Neural progenitor cell (in vitro differentiated cells): Measurements from ENCODE around the gene NBAS. TPM values are rescaled to one million over a fixed set of nuclear protein-coding genes. Genes with fewer than 3 reads are reported as not detected.

Source experiments
- DNase-seq: peaks from one replicate; pipeline ENCODE4 v3.0.0-alpha.2; 2016; ENCODE audit warnings: low spot score
- H2AFZ ChIP-seq: fragments of 200-600 bp; sonication (generic); replicated peaks from 2 replicates; pipeline ENCODE4 v1.6.1; 2016; ENCODE audit warnings: antibody characterized with exemption
- H3F3A ChIP-seq: fragments of 200-600 bp; sonication (generic); 2 replicates; pipeline ENCODE4 v1.6.1; 2016; ENCODE audit warnings: antibody characterized with exemption, low read depth
- H3K27ac ChIP-seq: fragments of 200-600 bp; sonication (generic); 2 replicates; pipeline ENCODE4 v1.5.1; 2016; ENCODE audit warnings: mild to moderate bottlenecking
- H3K27me3 ChIP-seq: fragments of 200-600 bp; sonication (generic); 2 replicates; pipeline ENCODE4 v1.6.1; 2016; ENCODE audit warnings: mild to moderate bottlenecking, moderate library complexity
- H3K36me3 ChIP-seq: fragments of 200-600 bp; sonication (generic); 2 replicates; pipeline ENCODE4 v1.5.1; 2016
- H3K4me1 ChIP-seq: fragments of 200-600 bp; sonication (generic); 2 replicates; pipeline ENCODE4 v1.6.1; 2016; ENCODE audit warnings: mixed run types
- H3K4me2 ChIP-seq: fragments of 200-600 bp; sonication (generic); 2 replicates; pipeline ENCODE4 v1.6.1; 2016
- H3K4me3 ChIP-seq: fragments of 200-600 bp; sonication (generic); 2 replicates; pipeline ENCODE4 v1.5.1; 2016
- H3K79me2 ChIP-seq: fragments of 200-600 bp; sonication (generic); 2 replicates; pipeline ENCODE4 v1.6.1; 2016; ENCODE audit warnings: low read depth
- H3K9ac ChIP-seq: fragments of 200-600 bp; sonication (generic); 2 replicates; pipeline ENCODE4 v1.6.1; 2016
- H3K9me3 ChIP-seq: fragments of 200-600 bp; sonication (generic); 2 replicates; pipeline ENCODE4 v1.5.1; 2016; ENCODE audit warnings: low read depth
- H4K20me1 ChIP-seq: fragments of 200-600 bp; sonication (generic); 2 replicates; pipeline ENCODE4 v1.6.1; 2016; ENCODE audit warnings: low read depth
- H3K27ac Mint-ChIP-seq: 3 replicates; pipeline ENCODE4 v1.8.0; 2021; ENCODE audit warnings: mixed read lengths
- H3K27me3 Mint-ChIP-seq: 2 replicates; pipeline ENCODE4 v1.8.0; 2022; ENCODE audit warnings: low read depth, mild to moderate bottlenecking, inconsistent platforms, moderate library complexity, mixed read lengths; ENCODE audit not compliant: insufficient read depth
- H3K36me3 Mint-ChIP-seq: 3 replicates; pipeline ENCODE4 v1.8.0; 2021; ENCODE audit warnings: mixed read lengths
- H3K4me1 Mint-ChIP-seq: 3 replicates; pipeline ENCODE4 v1.8.0; 2021; ENCODE audit warnings: mixed read lengths
- H3K4me3 Mint-ChIP-seq: 3 replicates; pipeline ENCODE4 v1.8.0; 2021; ENCODE audit warnings: mild to moderate bottlenecking, moderate library complexity, mixed read lengths
- H3K9me3 Mint-ChIP-seq: 3 replicates; pipeline ENCODE4 v1.8.0; 2020; ENCODE audit warnings: mixed read lengths
- EZH2 ChIP-seq: fragments of 200-600 bp; sonication (generic); IDR thresholded peaks from 2 replicates; pipeline ENCODE4 v1.6.1; 2017; ENCODE audit warnings: antibody characterized with exemption, mild to moderate bottlenecking, moderate library complexity
- EZH2phosphoT487 ChIP-seq: fragments of 200-600 bp; sonication (generic); IDR thresholded peaks from 2 replicates; pipeline ENCODE4 v1.6.1; 2017; ENCODE audit warnings: antibody characterized with exemption
- total RNA-seq: library from RNA; depleted of rRNA; stranded (reverse); fragments of >200 nt; gene quantifications from 2 replicates; pipeline ENCODE4 v1.2.3, GENCODE V29; 2015; ENCODE audit warnings: low replicate concordance
- TF ChIP-seq, protein P1 (sequence below): fragments of 200-600 bp; sonication (generic); IDR thresholded peaks from 2 replicates; pipeline ENCODE4 v1.5.1; 2017; ENCODE audit warnings: antibody characterized with exemption, mild to moderate bottlenecking

The NBAS gene
- total RNA-seq, 1 donor from 2014 or later, result 58.0 TPM

DNA sequence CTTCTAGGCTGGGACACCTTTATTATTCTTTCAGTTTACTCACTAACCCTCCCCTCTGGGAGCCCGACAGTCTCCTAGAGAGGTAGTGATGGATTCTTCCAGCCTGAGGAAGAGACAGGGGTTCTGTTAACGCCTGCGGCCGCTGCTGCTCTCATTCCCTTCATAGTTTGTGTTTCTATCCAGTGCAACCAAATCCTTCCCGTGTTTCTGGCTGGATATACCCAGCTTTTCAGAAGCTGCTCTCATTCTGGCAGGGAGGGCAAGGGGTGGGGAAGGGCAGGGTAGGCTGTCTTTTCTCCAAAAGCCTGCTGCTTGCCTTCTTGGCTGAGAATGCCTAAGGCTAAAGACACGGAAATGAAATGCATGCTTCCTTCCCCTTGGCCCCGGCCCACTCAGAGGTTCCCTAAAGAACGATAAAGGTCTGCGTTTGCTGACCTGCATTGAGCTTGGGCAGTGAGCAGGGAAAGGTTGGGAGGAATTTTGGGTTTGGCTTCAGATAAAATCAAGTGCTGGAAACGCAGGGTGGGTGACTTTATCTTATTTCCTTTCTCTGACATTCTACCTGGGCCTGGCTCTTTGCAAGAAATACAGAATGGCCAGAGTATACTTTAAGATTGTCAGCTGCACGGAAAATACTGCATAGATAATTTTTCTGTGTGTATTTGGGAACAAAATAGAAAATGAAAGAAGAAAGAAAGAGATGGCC lies 390.9 kb downstream of the NBAS start:
- no peaks in the 10 kb centered on the region for H3K9me3 Mint-ChIP-seq
- H3K27me3 ChIP-seq, result no peaks in the 10 kb centered on the region
- no peaks in the 10 kb centered on the region for H3F3A ChIP-seq
- peaks cover 21% of the 10 kb centered on the region for H3K36me3 Mint-ChIP-seq
- TF ChIP-seq, protein P1, sequence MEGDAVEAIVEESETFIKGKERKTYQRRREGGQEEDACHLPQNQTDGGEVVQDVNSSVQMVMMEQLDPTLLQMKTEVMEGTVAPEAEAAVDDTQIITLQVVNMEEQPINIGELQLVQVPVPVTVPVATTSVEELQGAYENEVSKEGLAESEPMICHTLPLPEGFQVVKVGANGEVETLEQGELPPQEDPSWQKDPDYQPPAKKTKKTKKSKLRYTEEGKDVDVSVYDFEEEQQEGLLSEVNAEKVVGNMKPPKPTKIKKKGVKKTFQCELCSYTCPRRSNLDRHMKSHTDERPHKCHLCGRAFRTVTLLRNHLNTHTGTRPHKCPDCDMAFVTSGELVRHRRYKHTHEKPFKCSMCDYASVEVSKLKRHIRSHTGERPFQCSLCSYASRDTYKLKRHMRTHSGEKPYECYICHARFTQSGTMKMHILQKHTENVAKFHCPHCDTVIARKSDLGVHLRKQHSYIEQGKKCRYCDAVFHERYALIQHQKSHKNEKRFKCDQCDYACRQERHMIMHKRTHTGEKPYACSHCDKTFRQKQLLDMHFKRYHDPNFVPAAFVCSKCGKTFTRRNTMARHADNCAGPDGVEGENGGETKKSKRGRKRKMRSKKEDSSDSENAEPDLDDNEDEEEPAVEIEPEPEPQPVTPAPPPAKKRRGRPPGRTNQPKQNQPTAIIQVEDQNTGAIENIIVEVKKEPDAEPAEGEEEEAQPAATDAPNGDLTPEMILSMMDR, result no peak
- no peak for TF ChIP-seq EZH2
- TF ChIP-seq EZH2phosphoT487, result no peak
- no peak overlapping the region for H3K4me3 ChIP-seq
- H3K4me1 Mint-ChIP-seq, result peaks cover 27% of the 10 kb centered on the region
- H3K27ac ChIP-seq, result no peak overlapping the region
- no peaks in the 10 kb centered on the region for H4K20me1 ChIP-seq
- DNase-seq, result no peak
- H3K27ac Mint-ChIP-seq, result peak overlapping the region; percentile 91
- H3K27me3 Mint-ChIP-seq, result peaks cover 2% of the 10 kb centered on the region
- peaks cover 3% of the 10 kb centered on the region for H3K4me1 ChIP-seq
- H3K36me3 ChIP-seq, result no peaks in the 10 kb centered on the region
- H3K79me2 ChIP-seq, result no peaks in the 10 kb centered on the region
- H3K9ac ChIP-seq, result no peak overlapping the region
- no peak overlapping the region for H3K4me3 Mint-ChIP-seq
- H2AFZ ChIP-seq, result no peak overlapping the region
- H3K9me3 ChIP-seq, result no peaks in the 10 kb centered on the region
- no peak overlapping the region for H3K4me2 ChIP-seq

DNA sequence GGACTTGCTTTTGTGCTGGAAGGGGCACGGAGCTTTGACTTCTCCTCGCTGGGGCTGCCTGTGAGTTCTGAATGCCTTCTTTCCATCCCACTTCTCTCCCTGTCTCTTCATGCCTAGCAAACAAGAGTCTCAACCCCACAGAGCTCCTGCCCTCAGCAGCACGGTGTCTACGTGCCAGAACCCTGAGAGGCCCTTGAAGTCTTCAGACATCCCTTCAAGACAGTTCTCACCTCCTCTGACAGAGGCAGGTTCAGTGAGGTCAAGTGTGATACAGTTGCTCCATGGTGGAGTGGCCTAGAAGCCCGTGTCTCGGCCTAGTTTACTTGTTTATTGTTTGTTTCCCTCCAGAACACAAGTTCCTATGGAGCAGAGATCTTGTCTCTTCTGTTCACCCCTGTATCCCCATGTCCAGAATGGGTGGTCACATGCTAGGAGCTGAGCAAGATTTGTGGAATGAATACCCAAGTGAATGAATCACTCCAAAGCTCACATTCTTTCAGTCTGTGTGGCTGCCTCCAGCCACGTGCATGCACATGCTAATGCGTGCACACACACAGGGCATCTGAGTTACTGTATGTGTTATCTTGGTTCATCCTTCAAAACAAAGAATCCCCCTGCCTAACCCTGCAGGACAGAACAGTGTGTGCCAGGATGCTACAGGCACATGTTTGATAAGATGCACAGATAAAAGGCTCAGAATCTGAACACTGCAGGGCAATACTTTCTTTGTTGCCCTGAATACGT lies 391.6 kb downstream of the NBAS start:
- no peak overlapping the region for H3K4me2 ChIP-seq
- no peaks in the 10 kb centered on the region for H3K9me3 Mint-ChIP-seq

DNA sequence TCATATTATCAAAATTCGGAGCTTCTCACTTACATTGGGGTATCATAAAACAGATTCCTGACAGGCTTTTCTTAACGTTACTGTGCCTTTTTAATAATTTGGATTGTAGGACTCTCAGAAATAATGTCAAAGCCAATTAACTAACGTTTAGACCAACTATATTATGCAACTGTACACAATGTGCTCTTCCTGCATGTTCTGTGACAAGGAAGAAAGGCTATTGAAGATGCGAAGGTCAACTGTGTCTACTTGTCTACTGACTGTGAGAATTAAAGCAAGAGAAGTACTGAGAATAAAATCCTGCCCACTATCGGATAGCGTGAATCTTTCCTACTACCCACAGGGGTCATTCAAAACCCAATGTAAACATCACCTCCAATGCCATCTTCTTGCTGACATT lies 393.0 kb downstream of the NBAS start:
- H3F3A ChIP-seq, result no peaks in the 10 kb centered on the region
- H3K4me1 Mint-ChIP-seq, result peaks cover 30% of the 10 kb centered on the region
- H3K27me3 Mint-ChIP-seq, result peaks cover 3% of the 10 kb centered on the region
- H3K4me3 ChIP-seq, result no peak overlapping the region
- H3K27me3 ChIP-seq, result no peaks in the 10 kb centered on the region
- H3K9me3 ChIP-seq, result no peaks in the 10 kb centered on the region
- peaks cover 21% of the 10 kb centered on the region for H3K36me3 Mint-ChIP-seq
- no peak for DNase-seq
- H4K20me1 ChIP-seq, result no peaks in the 10 kb centered on the region
- no peaks in the 10 kb centered on the region for H3K79me2 ChIP-seq
- TF ChIP-seq, protein P1, result no peak
- TF ChIP-seq EZH2 (no peak), EZH2phosphoT487 (no peak)
- peaks cover 3% of the 10 kb centered on the region for H3K4me1 ChIP-seq
- no peak overlapping the region for H3K27ac ChIP-seq
- H3K36me3 ChIP-seq, result no peaks in the 10 kb centered on the region
- no peak overlapping the region for H3K27ac Mint-ChIP-seq
- H3K9ac ChIP-seq, result no peak overlapping the region
- H3K9me3 Mint-ChIP-seq, result no peaks in the 10 kb centered on the region
- H3K4me2 ChIP-seq, result no peak overlapping the region
- H2AFZ ChIP-seq, result no peak overlapping the region
- H3K4me3 Mint-ChIP-seq, result no peak overlapping the region

More for the DNA sequence above, 391.6 kb downstream of the NBAS start:
- DNase-seq, result no peak
- Histone ChIP-seq H3K4me1 (peaks cover 3% of the 10 kb centered on the region), H3K79me2 (no peaks in the 10 kb centered on the region), H3F3A (no peaks in the 10 kb centered on the region), H3K9me3 (no peaks in the 10 kb centered on the region), H3K27me3 (no peaks in the 10 kb centered on the region), H4K20me1 (no peaks in the 10 kb centered on the region), H2AFZ (no peak overlapping the region), H3K36me3 (no peaks in the 10 kb centered on the region), H3K9ac (no peak overlapping the region), H3K4me3 (no peak overlapping the region), H3K27ac (no peak overlapping the region)
- TF ChIP-seq EZH2 (no peak), EZH2phosphoT487 (no peak)
- TF ChIP-seq, protein P1, result no peak
- H3K27ac Mint-ChIP-seq, result peak overlapping the region; percentile 91
- peaks cover 30% of the 10 kb centered on the region for H3K4me1 Mint-ChIP-seq
- peaks cover 21% of the 10 kb centered on the region for H3K36me3 Mint-ChIP-seq
- peaks cover 3% of the 10 kb centered on the region for H3K27me3 Mint-ChIP-seq
- no peak overlapping the region for H3K4me3 Mint-ChIP-seq
